Trophoblast cell (in vitro differentiated cells and primary cell): ENCODE results near the gene PRG2.
A peak's percentile ranks its signal among the peaks of the same experiment; 100 is the strongest.

ENCODE experiments used
- DNase-seq, 2 donors: peaks; one replicate each; pipeline ENCODE4 v3.0.0-alpha.2; 2016
- H2AFZ ChIP-seq: 2 replicates; pipeline ENCODE4 v1.6.1; 2013; ENCODE audit warnings: low read length, moderate library complexity, mild to moderate bottlenecking; ENCODE audit not compliant: insufficient read depth, poor library complexity
- H2AK5ac ChIP-seq: 2 replicates; pipeline ENCODE4 v1.6.1; 2013; ENCODE audit warnings: mild to moderate bottlenecking, low read length
- H2BK120ac ChIP-seq: 2 replicates; pipeline ENCODE4 v1.6.1; 2013; ENCODE audit warnings: low read length, mild to moderate bottlenecking, moderate library complexity; ENCODE audit not compliant: insufficient read depth, poor library complexity
- H2BK12ac ChIP-seq: 2 replicates; pipeline ENCODE4 v1.6.1; 2013; ENCODE audit warnings: mild to moderate bottlenecking, low read length, moderate library complexity
- H2BK5ac ChIP-seq: 2 replicates; pipeline ENCODE4 v1.6.1; 2013; ENCODE audit warnings: low read length, low read depth, moderate library complexity, mild to moderate bottlenecking; ENCODE audit not compliant: poor library complexity
- H3K14ac ChIP-seq: 2 replicates; pipeline ENCODE4 v1.6.1; 2013; ENCODE audit warnings: mild to moderate bottlenecking, low read length
- H3K18ac ChIP-seq: 2 replicates; pipeline ENCODE4 v1.6.1; 2013; ENCODE audit warnings: mild to moderate bottlenecking, low read length
- H3K23ac ChIP-seq: 2 replicates; pipeline ENCODE4 v1.6.1; 2013; ENCODE audit warnings: low read length
- H3K27ac ChIP-seq: 2 replicates; pipeline ENCODE4 v1.5.1; 2013; ENCODE audit warnings: low read depth, mild to moderate bottlenecking, inconsistent platforms, low read length, moderate library complexity
- H3K27me3 ChIP-seq: 2 replicates; pipeline ENCODE4 v1.6.1; 2013; ENCODE audit warnings: inconsistent platforms, mild to moderate bottlenecking, low read length, moderate library complexity; ENCODE audit not compliant: insufficient read depth
- H3K36me3 ChIP-seq, 2 experiments: 1 replicate in 1 of 2; 2 replicates in 1 of 2; pipeline ENCODE4 v1.6.1; 2013; ENCODE audit warnings: low read length in 2 of 2, mild to moderate bottlenecking in 2 of 2, moderate library complexity in 1 of 2; ENCODE audit not compliant: insufficient read depth in 2 of 2, control insufficient read depth in 1 of 2
- H3K4ac ChIP-seq: 2 replicates; pipeline ENCODE4 v1.6.1; 2013; ENCODE audit warnings: low read depth, mild to moderate bottlenecking, low read length, moderate library complexity
- H3K4me1 ChIP-seq, 2 experiments: 1 replicate in 1 of 2; 2 replicates in 1 of 2; pipeline ENCODE4 v1.6.1; 2013; ENCODE audit warnings: low read length in 2 of 2, mild to moderate bottlenecking in 2 of 2, moderate library complexity in 1 of 2; ENCODE audit not compliant: insufficient read depth in 2 of 2, control insufficient read depth in 1 of 2
- H3K4me2 ChIP-seq: 2 replicates; pipeline ENCODE4 v1.6.1; 2013; ENCODE audit warnings: inconsistent platforms, mild to moderate bottlenecking, low read length, moderate library complexity
- H3K4me3 ChIP-seq: 2 replicates; pipeline ENCODE4 v1.5.1; 2013; ENCODE audit warnings: mild to moderate bottlenecking, low read depth, low read length, inconsistent platforms
- H3K79me1 ChIP-seq: one replicate; pipeline ENCODE4 v1.6.1; 2013; ENCODE audit warnings: low read length
- H3K79me2 ChIP-seq: 2 replicates; pipeline ENCODE4 v1.6.1; 2013; ENCODE audit warnings: low read length, mild to moderate bottlenecking; ENCODE audit not compliant: control insufficient read depth, insufficient read depth, poor library complexity
- H3K9ac ChIP-seq: 2 replicates; pipeline ENCODE4 v1.6.1; 2013; ENCODE audit warnings: mild to moderate bottlenecking, low read length
- H3K9me3 ChIP-seq: 2 replicates; pipeline ENCODE4 v1.6.1; 2013; ENCODE audit warnings: low read depth, mild to moderate bottlenecking, control low read depth, inconsistent platforms, low read length; ENCODE audit not compliant: insufficient read depth
- H4K12ac ChIP-seq: 2 replicates; pipeline ENCODE4 v1.6.1; 2013; ENCODE audit warnings: low read depth, mild to moderate bottlenecking, low read length, moderate library complexity
- H4K8ac ChIP-seq: 2 replicates; pipeline ENCODE4 v1.6.1; 2013; ENCODE audit warnings: low read depth, mild to moderate bottlenecking, low read length, moderate library complexity
- H4K91ac ChIP-seq: one replicate; pipeline ENCODE4 v1.6.1; 2013; ENCODE audit warnings: low read depth, mild to moderate bottlenecking, low read length, moderate library complexity
- WGBS: extraction: QIAGEN DNeasy Blood & Tissue Kit; methylation state at CpG from one replicate; pipeline ENCODE4 v1.1.7; 2013; ENCODE audit warnings: missing lambda C conversion rate; ENCODE audit not compliant: insufficient read length, insufficient coverage; ENCODE audit errors: extremely low coverage; 5-methylcytosine and 5-hydroxymethylcytosine counted together

The PRG2 gene

GRCh38 chr11:57413681-57414080, 23.2 kb upstream of the PRG2 start:
- Histone ChIP-seq H3K36me3 (peaks cover 2 to 3% of the 10 kb centered on the region in 2 experiments), H4K91ac (no peak overlapping the region), H3K9ac (no peak overlapping the region), H2BK5ac (no peak overlapping the region), H4K12ac (no peak overlapping the region), H2AFZ (no peak overlapping the region), H3K4me2 (no peak overlapping the region), H3K9me3 (no peaks in the 10 kb centered on the region), H3K23ac (no peak overlapping the region), H2AK5ac (no peak overlapping the region), H3K79me2 (no peaks in the 10 kb centered on the region), H4K8ac (no peak overlapping the region), H3K4ac (no peak overlapping the region), H3K4me1 (no peaks in the 10 kb centered on the region), H3K27ac (no peak overlapping the region), H2BK120ac (no peak overlapping the region), H2BK12ac (no peak overlapping the region), H3K18ac (no peak overlapping the region), H3K27me3 (no peaks in the 10 kb centered on the region), H3K4me3 (no peak overlapping the region), H3K79me1 (no peaks in the 10 kb centered on the region), H3K14ac (no peak overlapping the region)
- DNase-seq = no peak
- no CpG with 5 or more reads among the region's 4 CpGs for WGBS

- H3K9ac ChIP-seq = no peak overlapping the region
- H3K4me1 ChIP-seq = peaks cover 9 to 10% of the 10 kb centered on the region in 2 experiments
- H3K36me3 ChIP-seq = peaks cover 0 to 2% of the 10 kb centered on the region in 2 experiments
- H3K79me2 ChIP-seq = no peaks in the 10 kb centered on the region
- no peak overlapping the region for H2BK5ac ChIP-seq
- no peak overlapping the region for H4K12ac ChIP-seq
- H4K8ac ChIP-seq = no peak overlapping the region
- no peak overlapping the region for H3K4me3 ChIP-seq
- H3K18ac ChIP-seq = no peak overlapping the region
- no peak overlapping the region for H3K4ac ChIP-seq
- no peaks in the 10 kb centered on the region for H3K27me3 ChIP-seq
- H2AFZ ChIP-seq = no peak overlapping the region
- no peak overlapping the region for H4K91ac ChIP-seq
- no peak overlapping the region for H3K14ac ChIP-seq
- H3K27ac ChIP-seq = no peak overlapping the region
- H3K9me3 ChIP-seq = no peaks in the 10 kb centered on the region
- no peaks in the 10 kb centered on the region for H3K79me1 ChIP-seq
- DNase-seq = peak; percentile 76 to 89
- no peak overlapping the region for H2BK12ac ChIP-seq
- H3K4me2 ChIP-seq = no peak overlapping the region
- no peak overlapping the region for H3K23ac ChIP-seq
- no peak overlapping the region for H2BK120ac ChIP-seq
- H2AK5ac ChIP-seq = no peak overlapping the region
Observed at GRCh38 chr11:57410287-57410686, 19.8 kb upstream of the PRG2 start.

GRCh38 chr11:57409321-57410100, 19.1 kb upstream of the PRG2 start:
- no peak overlapping the region for H3K14ac ChIP-seq

GRCh38 chr11:57408771-57409170, 18.3 kb upstream of the PRG2 start:
- no peak overlapping the region for H3K23ac ChIP-seq
- no peak overlapping the region for H2AK5ac ChIP-seq
- no CpG with 5 or more reads among the region's 2 CpGs for WGBS
- no peak overlapping the region for H2BK12ac ChIP-seq
- no peak overlapping the region for H4K8ac ChIP-seq
- DNase-seq = no peak
- no peak overlapping the region for H4K12ac ChIP-seq
- H3K18ac ChIP-seq = no peak overlapping the region
- no peak overlapping the region for H3K4me3 ChIP-seq
- H2BK120ac ChIP-seq = no peak overlapping the region
- H3K27me3 ChIP-seq = no peaks in the 10 kb centered on the region
- H3K4ac ChIP-seq = no peak overlapping the region
- H3K4me1 ChIP-seq = peaks cover 9 to 10% of the 10 kb centered on the region in 2 experiments
- no peak overlapping the region for H3K9ac ChIP-seq
- H3K14ac ChIP-seq = no peak overlapping the region
- H2AFZ ChIP-seq = no peak overlapping the region
- no peaks in the 10 kb centered on the region for H3K9me3 ChIP-seq
- no peaks in the 10 kb centered on the region for H3K79me1 ChIP-seq
- H4K91ac ChIP-seq = no peak overlapping the region
- H3K79me2 ChIP-seq = no peaks in the 10 kb centered on the region
- H3K36me3 ChIP-seq = peaks cover 0 to 2% of the 10 kb centered on the region in 2 experiments
- no peak overlapping the region for H3K27ac ChIP-seq
- no peak overlapping the region for H2BK5ac ChIP-seq
- no peak overlapping the region for H3K4me2 ChIP-seq

More at GRCh38 chr11:57409321-57410100, 19.1 kb upstream of the PRG2 start:
- Histone ChIP-seq H3K23ac (no peak overlapping the region), H2AFZ (no peak overlapping the region), H4K91ac (no peak overlapping the region), H2BK5ac (no peak overlapping the region), H2AK5ac (no peak overlapping the region), H3K4me1 (peaks cover 9 to 10% of the 10 kb centered on the region in 2 experiments), H3K18ac (no peak overlapping the region), H3K4ac (no peak overlapping the region), H2BK120ac (no peak overlapping the region), H3K9me3 (no peaks in the 10 kb centered on the region), H3K4me3 (no peak overlapping the region), H3K79me2 (no peaks in the 10 kb centered on the region), H3K4me2 (no peak overlapping the region), H3K36me3 (peaks cover 0 to 2% of the 10 kb centered on the region in 2 experiments), H3K79me1 (no peaks in the 10 kb centered on the region), H3K27me3 (no peaks in the 10 kb centered on the region), H3K9ac (no peak overlapping the region), H4K12ac (no peak overlapping the region), H3K27ac (no peak overlapping the region), H4K8ac (no peak overlapping the region), H2BK12ac (no peak overlapping the region)
- DNase-seq = peak; percentile 87 to 93
- WGBS = no CpG with 5 or more reads among the region's 18 CpGs
